H1 (cell line): Measurements from ENCODE around the gene FXYD7. TPM values are rescaled to one million over a fixed set of nuclear protein-coding genes. Genes with fewer than 3 reads are reported as not detected.

Source experiments
- CTCF ChIA-PET: fragments of 300-600 bp; sonication (Branson Sonifier 250); formaldehyde crosslinking; loops from one replicate; lab custom pipeline; 2021; ENCODE audit not compliant: partially characterized antibody; lab: Charles Lee
- POLR2A ChIA-PET: fragments of 300-600 bp; sonication (Branson Sonifier 250); formaldehyde crosslinking; loops from one replicate; lab custom pipeline; 2021; ENCODE audit warnings: inconsistent platforms; ENCODE audit not compliant: partially characterized antibody; lab: Charles Lee
- DNase-seq, 2 experiments: peaks; one replicate each; pipeline versions ENCODE4 v3.0.0 to v3.0.0-alpha.2; 2010 to 2022; ENCODE audit warnings: low spot score in 2 of 2, low read depth in 1 of 2, mixed read lengths in 1 of 2
- FAIRE-seq: peaks from 2 replicates; lab custom pipeline; 2011; peaks lifted over from hg19 to GRCh38; lab: Jason Lieb, UNC
- H2AFZ ChIP-seq: 2 replicates; pipeline ENCODE4 v1.8.1; 2012; ENCODE audit warnings: low read length, inconsistent platforms
- H2AK5ac ChIP-seq: 2 replicates; pipeline ENCODE4 v1.6.1; 2013; ENCODE audit warnings: low read depth, low read length
- H2BK120ac ChIP-seq: replicated peaks from 2 replicates; pipeline ENCODE3; 2013; ENCODE audit warnings: low read depth, low read length, inconsistent platforms
- H2BK12ac ChIP-seq: 2 replicates; pipeline ENCODE4 v1.6.1; 2013; ENCODE audit warnings: low read depth, low read length
- H2BK15ac ChIP-seq: 2 replicates; pipeline ENCODE4 v1.6.1; 2013; ENCODE audit warnings: low read length
- H2BK20ac ChIP-seq: 2 replicates; pipeline ENCODE4 v1.6.1; 2013; ENCODE audit warnings: low read length
- H2BK5ac ChIP-seq: 2 replicates; pipeline ENCODE4 v1.6.1; 2013; ENCODE audit warnings: low read depth, low read length
- H3K14ac ChIP-seq: 2 replicates; pipeline ENCODE4 v1.6.1; 2013; ENCODE audit warnings: inconsistent platforms; ENCODE audit not compliant: insufficient read length
- H3K18ac ChIP-seq: 2 replicates; pipeline ENCODE4 v1.6.1; 2013; ENCODE audit warnings: low read length; ENCODE audit errors: extremely low read depth
- H3K23ac ChIP-seq: 2 replicates; pipeline ENCODE4 v1.6.1; 2013; ENCODE audit warnings: inconsistent platforms; ENCODE audit not compliant: insufficient read length
- H3K23me2 ChIP-seq: 2 replicates; pipeline ENCODE4 v1.6.1; 2013; ENCODE audit warnings: low read depth, low read length
- H3K27ac ChIP-seq: 2 replicates; pipeline ENCODE4 v1.6.1; 2011; ENCODE audit warnings: low read depth, low read length, inconsistent platforms
- H3K27me3 ChIP-seq, 4 experiments: replicated peaks in 1 of 4; 1 replicate in 1 of 4; 2 replicates in 3 of 4; pipeline versions ENCODE4 v1.6.1 to v1.8.1; 2011 to 2013; ENCODE audit warnings: low read length in 3 of 4, mild to moderate bottlenecking in 3 of 4, inconsistent platforms in 2 of 4, mixed read lengths in 2 of 4, moderate library complexity in 1 of 4; ENCODE audit not compliant: control insufficient read depth in 3 of 4, insufficient read depth in 3 of 4; ENCODE audit errors: extremely low read depth in 1 of 4
- H3K36me3 ChIP-seq, 4 experiments: 2 replicates each; pipeline versions ENCODE4 v1.6.1 to v1.8.1; 2011 to 2013; ENCODE audit warnings: mild to moderate bottlenecking in 4 of 4, low read length in 3 of 4, moderate library complexity in 2 of 4, control low read depth in 1 of 4, inconsistent platforms in 1 of 4; ENCODE audit not compliant: insufficient read depth in 4 of 4, control insufficient read depth in 2 of 4
- H3K4ac ChIP-seq: replicated peaks from 2 replicates; pipeline ENCODE3; 2013; ENCODE audit warnings: low read length, low read depth, mixed read lengths, inconsistent platforms; ENCODE audit not compliant: insufficient read length
- H3K4me1 ChIP-seq, 4 experiments: replicated peaks in 1 of 4; 1 replicate in 1 of 4; 2 replicates in 3 of 4; pipeline versions ENCODE4 v1.6.1 to v1.8.1; 2011 to 2013; ENCODE audit warnings: low read length in 3 of 4, inconsistent platforms in 2 of 4, mixed read lengths in 1 of 4; ENCODE audit not compliant: insufficient read depth in 4 of 4, control insufficient read depth in 3 of 4
- H3K4me2 ChIP-seq, 2 experiments: 2 replicates each; pipeline versions ENCODE4 v1.6.1 to v1.8.1; 2011 to 2013; ENCODE audit warnings: low read depth in 2 of 2, low read length in 2 of 2, control low read depth in 1 of 2, inconsistent platforms in 1 of 2, mild to moderate bottlenecking in 1 of 2; ENCODE audit not compliant: insufficient read depth in 1 of 2
- H3K4me3 ChIP-seq, 4 experiments: fragments of 200-600, 300-600 bp in 1 of 4; sonication (generic), shearing (Covaris generic), sonication (Bioruptor Twin) in 1 of 4; 2 replicates each; pipeline versions ENCODE4 v1.5.1 to v1.8.1; 2011 to 2016; ENCODE audit warnings: low read length in 4 of 4, low read depth in 3 of 4, control low read depth in 2 of 4, inconsistent platforms in 2 of 4, mild to moderate bottlenecking in 2 of 4, mixed read lengths in 1 of 4, moderate library complexity in 1 of 4; ENCODE audit not compliant: insufficient read depth in 2 of 4; ENCODE audit errors: extremely low read depth in 1 of 4
- H3K56ac ChIP-seq: replicated peaks from 2 replicates; pipeline ENCODE3; 2013; ENCODE audit warnings: low read depth, mild to moderate bottlenecking, mixed read lengths, low read length, inconsistent platforms; ENCODE audit not compliant: insufficient read length
- H3K79me1 ChIP-seq: 2 replicates; pipeline ENCODE4 v1.6.1; 2013; ENCODE audit warnings: low read depth, low read length, control low read depth
- H3K79me2 ChIP-seq, 2 experiments: 2 replicates each; pipeline versions ENCODE4 v1.6.1 to v1.8.1; 2012 to 2013; ENCODE audit warnings: low read length in 2 of 2, mild to moderate bottlenecking in 2 of 2, inconsistent platforms in 1 of 2; ENCODE audit not compliant: insufficient read depth in 2 of 2, control insufficient read depth in 1 of 2
- H3K9ac ChIP-seq, 4 experiments: replicated peaks in 1 of 4; 1 replicate in 1 of 4; 2 replicates in 3 of 4; pipeline versions ENCODE4 v1.6.1 to v1.8.1; 2011 to 2013; ENCODE audit warnings: low read depth in 3 of 4, low read length in 3 of 4, control low read depth in 2 of 4, mild to moderate bottlenecking in 2 of 4, moderate library complexity in 2 of 4, inconsistent platforms in 1 of 4; ENCODE audit errors: extremely low read depth in 1 of 4
- H3K9me3 ChIP-seq, 2 experiments: 2 replicates each; pipeline versions ENCODE4 v1.6.1 to v1.8.1; 2012 to 2013; ENCODE audit warnings: mild to moderate bottlenecking in 2 of 2, moderate library complexity in 2 of 2, control low read depth in 1 of 2, inconsistent platforms in 1 of 2, low read depth in 1 of 2, low read length in 1 of 2, mixed read lengths in 1 of 2; ENCODE audit not compliant: insufficient read depth in 2 of 2
- H4K20me1 ChIP-seq, 2 experiments: replicated peaks in 1 of 2; 2 replicates each; pipeline versions ENCODE3 to v1.8.1; 2011 to 2013; ENCODE audit warnings: inconsistent platforms in 2 of 2, low read length in 2 of 2, mild to moderate bottlenecking in 1 of 2; ENCODE audit not compliant: insufficient read depth in 2 of 2, control insufficient read depth in 1 of 2
- H4K5ac ChIP-seq: 2 replicates; pipeline ENCODE4 v1.6.1; 2013; ENCODE audit warnings: low read length, low read depth, mixed read lengths, inconsistent platforms; ENCODE audit not compliant: insufficient read length
- H4K8ac ChIP-seq: 2 replicates; pipeline ENCODE4 v1.8.0; 2013; ENCODE audit warnings: mild to moderate bottlenecking, moderate library complexity, low read length, inconsistent platforms; ENCODE audit not compliant: insufficient read depth; ENCODE audit errors: extremely low read depth
- H4K91ac ChIP-seq: replicated peaks from 2 replicates; pipeline ENCODE3; 2013; ENCODE audit warnings: low read length, mixed read lengths, inconsistent platforms; ENCODE audit not compliant: insufficient read length
- GABPA ChIP-seq: IDR thresholded peaks from 2 replicates; pipeline ENCODE4 v1.6.1; 2011; ENCODE audit warnings: mild to moderate bottlenecking, low read length, moderate library complexity, borderline replicate concordance; ENCODE audit not compliant: insufficient read depth
- HDAC2 ChIP-seq, 2 experiments: fragments of 300-600 bp in 1 of 2; sonication (generic) in 1 of 2; IDR thresholded peaks; 2 replicates each; pipeline ENCODE4 v1.6.1; 2011 to 2012; ENCODE audit warnings: low read depth in 2 of 2, low read length in 2 of 2, mild to moderate bottlenecking in 2 of 2, moderate library complexity in 2 of 2, borderline replicate concordance in 1 of 2, inconsistent platforms in 1 of 2
- KDM5A ChIP-seq: fragments of 200-600 bp; IDR thresholded peaks from 2 replicates; pipeline ENCODE4 v1.7.1; 2012; ENCODE audit warnings: mild to moderate bottlenecking, low read length, inconsistent platforms, mixed read lengths
- NANOG ChIP-seq: IDR thresholded peaks from 2 replicates; pipeline ENCODE4 v1.6.1; 2011; ENCODE audit warnings: low read length, low read depth, mild to moderate bottlenecking, inconsistent platforms; ENCODE audit not compliant: insufficient read depth, poor library complexity, severe bottlenecking
- ZNF274 ChIP-seq: IDR thresholded peaks from 2 replicates; pipeline ENCODE4 v1.7.0; 2012; ENCODE audit warnings: low read length, borderline replicate concordance; ENCODE audit errors: extremely low read depth
- WGBS, 2 experiments: shearing (Covaris generic) in 1 of 2; methylation state at CpG; one replicate each; pipeline versions ENCODE4 v1.1.6 to v1.1.7; 2013 to 2015; ENCODE audit warnings: low lambda C conversion rate in 2 of 2, mixed read lengths in 2 of 2, inconsistent platforms in 1 of 2, low coverage in 1 of 2, missing lambda C conversion rate in 1 of 2; ENCODE audit not compliant: insufficient replicate concordance in 2 of 2, insufficient coverage in 1 of 2, insufficient read length in 1 of 2; ENCODE audit errors: extremely low coverage in 1 of 2, missing lambda C conversion rate in 1 of 2; 5-methylcytosine and 5-hydroxymethylcytosine counted together
- polyA plus RNA-seq, 7 experiments: library from polyadenylated mRNA; depleted of rRNA in 3 of 7; stranded (reverse) in 5 of 7; unstranded in 2 of 7; fragments of >200 nt in 5 of 7; fragments of 200-250 nt in 2 of 7; gene quantifications; 1 replicate in 5 of 7; 2 replicates in 1 of 7; 4 replicates in 1 of 7; pipeline versions ENCODE4 v1.2.1 to v1.2.3, GENCODE V29; 2011 to 2013; ENCODE audit warnings: missing spikeins in 2 of 7, mixed read lengths in 2 of 7
- total RNA-seq: library from RNA; stranded (reverse); fragmentation: NEBNext Ultra II Directional; extraction: Animal tissue kit (Norgen Biotek cat#: 25700); gene quantifications from 2 replicates; pipeline ENCODE4 v1.2.1, GENCODE V29; 2021

FXYD7 gene
- total and polyA plus RNA-seq, 2 of the 8 experiments (the other 6 are each of a cell fraction or from before 2014, with no cell fraction given) = 12.1 to 14.3 TPM

DNA sequence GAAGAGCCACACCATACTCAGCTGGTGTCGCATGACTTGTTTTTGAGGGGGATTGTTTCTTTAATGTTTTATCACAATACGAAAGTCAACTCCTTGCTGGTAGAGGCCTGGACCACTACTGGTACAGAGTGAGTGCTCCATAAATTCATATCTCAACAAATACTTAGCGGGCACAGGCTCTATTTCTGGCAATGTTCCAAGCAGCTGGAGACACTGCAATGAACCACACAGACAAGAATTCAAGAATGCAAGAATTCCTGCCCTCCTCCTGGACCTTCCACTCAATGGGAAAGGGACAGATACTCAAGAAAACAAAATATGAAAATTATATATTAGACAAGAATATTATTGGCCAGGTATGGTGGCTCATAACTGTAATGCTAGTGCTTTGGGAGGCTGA lies 6.4 kb downstream of the FXYD7 start:
- Histone ChIP-seq H2AK5ac (no peak overlapping the region), H3K4me2 (no peak overlapping the region), H3K36me3 (no peaks in the 10 kb centered on the region), H4K91ac (no peak overlapping the region), H3K4me3 (no peak overlapping the region), H4K20me1 (peaks cover 0 to 3% of the 10 kb centered on the region in 2 experiments), H3K9me3 (no peaks in the 10 kb centered on the region), H3K4ac (no peak overlapping the region), H3K4me1 (peaks cover 4 to 25% (median 18%) of the 10 kb centered on the region in 4 experiments), H3K27me3 (peaks cover 0 to 5% (median 4%) of the 10 kb centered on the region in 4 experiments; a peak in 4 of 7 replicates), H2BK120ac (no peak overlapping the region), H3K79me2 (no peaks in the 10 kb centered on the region), H3K79me1 (no peaks in the 10 kb centered on the region; the same call in 1 of the 2 replicates), H3K23me2 (peaks cover 7% of the 10 kb centered on the region; the same call in 1 of the 2 replicates), H3K27ac (no peak overlapping the region), H3K9ac (no peak overlapping the region), H3K18ac (no peak overlapping the region), H3K56ac (no peak overlapping the region), H4K8ac (no peak overlapping the region), H3K23ac (no peak overlapping the region), H2BK20ac (no peak overlapping the region), H2BK5ac (no peak overlapping the region), H2AFZ (no peak overlapping the region), H2BK15ac (no peak overlapping the region), H4K5ac (no peak overlapping the region), H3K14ac (no peak overlapping the region), H2BK12ac (no peak overlapping the region)
- DNase-seq (no peak), FAIRE-seq (no peak)
- TF ChIP-seq GABPA = no peak
- no peak for TF ChIP-seq NANOG
- TF ChIP-seq HDAC2 (IDR thresholded peaks at IDR 0.05; ENCODE audit: borderline replicate concordance in 1 of 2, low read depth in 2 of 2, low read length in 2 of 2) = no peak
- TF ChIP-seq KDM5A = no peak
- no peak for TF ChIP-seq ZNF274
- CTCF ChIA-PET = interaction anchor here (0.8 to 3.3 kb wide), 6 partner anchors 8 to 94 kb away, joined by 3 to 17 read pairs (median 4); partner anchors contain the start of gene LGI4
- POLR2A ChIA-PET = interaction anchor here (0.7 to 0.9 kb wide), 2 partner anchors 19 to 97 kb away, joined by 3 to 4 read pairs; no protein-coding TSS in a partner anchor
- 89% methylated on average over 3 of the region's 3 CpGs; no CpG with 5 or more reads in 1 of the 2 experiments for WGBS, 2 experiments
